Large intestine (tissue), 3 donors: ENCODE data around the gene ZNF582. TPM values are rescaled to one million over a fixed set of nuclear protein-coding genes. Genes with fewer than 3 reads are reported as not detected.
A peak's percentile ranks its signal among the peaks of the same experiment; 100 is the strongest.
"Not testable (repeated sequence)": the region's sequence is repeated elsewhere in the genome, so short reads cannot be mapped to it uniquely, and the experiment has no call there.

Source experiments
- DNase-seq, 2 donors: peaks; one replicate each; pipeline versions ENCODE4 v3.0.0 to v3.0.0-alpha.2; 2013
- H3K27ac ChIP-seq: one replicate; pipeline ENCODE4 v1.5.1; 2013; ENCODE audit warnings: low read length
- H3K27me3 ChIP-seq: 2 replicates; pipeline ENCODE4 v1.6.1; 2013; ENCODE audit warnings: low read length; ENCODE audit not compliant: control insufficient read depth, insufficient read depth
- H3K36me3 ChIP-seq: 2 replicates; pipeline ENCODE4 v1.6.1; 2013; ENCODE audit warnings: low read length; ENCODE audit not compliant: control insufficient read depth, insufficient read depth
- H3K4me1 ChIP-seq: one replicate; pipeline ENCODE4 v1.6.1; 2013; ENCODE audit warnings: low read length; ENCODE audit not compliant: control insufficient read depth, insufficient read depth
- H3K4me3 ChIP-seq: one replicate; pipeline ENCODE4 v1.5.1; 2013; ENCODE audit warnings: low read length
- H3K9me3 ChIP-seq: one replicate; pipeline ENCODE4 v1.6.1; 2013; ENCODE audit warnings: mild to moderate bottlenecking, low read depth, low read length, moderate library complexity; ENCODE audit not compliant: control insufficient read depth
- whole genome bisulfite sequencing: methylation state at CpG from one replicate; pipeline ENCODE4 v1.1.5; 2013; ENCODE audit warnings: low lambda C conversion rate; ENCODE audit not compliant: insufficient coverage; 5-methylcytosine and 5-hydroxymethylcytosine counted together
- polyA plus RNA-seq: library from polyadenylated mRNA; unstranded; fragments of 120-200 nt; gene quantifications from one replicate; pipeline ENCODE4 v1.2.1, GENCODE V29; 2013

ZNF582 gene
- polyA plus RNA-seq, 1 donor = 6.6 TPM

DNA sequence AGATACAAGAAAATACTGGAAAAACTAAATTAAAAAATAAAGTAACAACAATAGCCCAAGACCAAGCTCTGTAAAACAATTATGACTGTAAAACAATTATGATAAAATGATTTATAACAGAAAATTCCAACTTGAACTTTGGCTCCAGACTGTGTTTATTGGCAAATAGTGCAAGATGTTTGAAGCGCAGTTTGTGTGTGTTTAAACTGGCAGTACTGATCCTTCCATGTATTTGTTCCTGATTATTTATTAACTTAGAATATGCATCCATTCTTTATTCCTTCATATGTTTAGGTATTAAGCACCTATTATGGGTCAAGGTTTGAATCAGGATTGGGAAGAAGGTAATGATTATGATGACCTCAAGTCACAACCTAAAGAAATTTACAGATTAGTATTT is 37.8 kb downstream of the ZNF582 start:
- WGBS = no CpG with 5 or more reads among the region's 1 CpG
- DNase-seq = no peak

DNA sequence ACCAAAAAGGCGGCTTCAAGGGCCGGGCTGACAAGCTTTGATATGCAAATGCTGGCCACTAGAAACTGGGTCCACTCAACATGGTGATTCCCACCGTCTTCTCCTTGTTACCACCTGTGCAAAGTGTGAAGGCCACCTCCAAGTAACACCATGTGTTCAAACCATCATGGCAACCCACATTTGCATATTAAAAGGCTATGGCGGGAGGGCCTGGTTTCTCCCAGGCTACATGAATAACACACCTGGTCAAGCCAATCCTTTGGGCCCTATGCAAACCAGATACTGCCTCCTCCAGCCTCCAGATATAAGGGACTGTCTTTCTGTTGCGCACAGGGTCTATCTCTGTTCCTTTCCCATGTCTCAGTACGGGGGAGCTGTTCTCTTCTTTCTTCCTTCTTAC is 42.1 kb downstream of the ZNF582 start:
- 88% methylated on average over 2 of the region's 6 CpGs for WGBS
- no peak overlapping the region for H3K27ac ChIP-seq
- no peak for DNase-seq
- H3K9me3 ChIP-seq = no peaks in the 10 kb centered on the region
- peaks cover 3% of the 10 kb centered on the region for H3K4me1 ChIP-seq
- no peaks in the 10 kb centered on the region for H3K36me3 ChIP-seq
- no peak overlapping the region for H3K4me3 ChIP-seq
- H3K27me3 ChIP-seq = no peaks in the 10 kb centered on the region

More for the DNA sequence above, 37.8 kb downstream of the ZNF582 start:
- Histone ChIP-seq H3K27me3 (no peaks in the 10 kb centered on the region), H3K36me3 (no peaks in the 10 kb centered on the region), H3K4me1 (no peaks in the 10 kb centered on the region), H3K4me3 (no peak overlapping the region), H3K27ac (no peak overlapping the region), H3K9me3 (no peaks in the 10 kb centered on the region)

DNA sequence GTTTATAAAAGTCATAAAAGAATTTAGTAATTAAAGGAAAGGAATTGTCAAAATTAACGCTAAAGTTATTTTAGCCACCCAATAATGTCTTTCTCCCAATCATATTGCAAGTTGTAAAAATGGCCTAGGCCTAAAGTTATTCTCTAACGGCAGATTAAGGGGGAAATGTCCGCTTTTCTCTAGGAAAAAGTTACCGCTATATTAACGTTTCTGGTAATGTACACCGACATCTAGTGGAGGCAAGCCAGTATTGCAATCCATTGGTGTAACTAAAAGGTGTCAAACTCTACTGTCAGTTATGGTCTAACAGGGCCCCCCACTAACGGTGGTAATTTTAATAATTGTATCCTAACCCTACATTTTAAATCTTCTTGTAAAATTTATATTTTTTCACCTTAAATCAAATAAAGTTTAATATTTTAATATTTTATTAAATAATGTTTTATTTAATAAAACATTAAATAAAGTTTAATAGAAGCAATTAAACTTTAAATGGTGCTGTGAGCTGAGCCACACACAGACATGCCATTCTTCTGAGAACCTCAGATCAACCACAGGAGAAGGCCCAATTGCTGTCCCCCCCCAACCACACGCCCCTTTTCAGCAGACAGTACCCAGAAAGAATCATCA is 42.8 kb downstream of the ZNF582 start:
- Histone ChIP-seq H3K4me3 (no peak overlapping the region), H3K36me3 (no peaks in the 10 kb centered on the region), H3K27me3 (no peaks in the 10 kb centered on the region), H3K9me3 (no peaks in the 10 kb centered on the region), H3K27ac (no peak overlapping the region), H3K4me1 (peaks cover 3% of the 10 kb centered on the region)
- WGBS = 0% methylated on average over 1 of the region's 8 CpGs
- peak; percentile 5 to 41 for DNase-seq

DNA sequence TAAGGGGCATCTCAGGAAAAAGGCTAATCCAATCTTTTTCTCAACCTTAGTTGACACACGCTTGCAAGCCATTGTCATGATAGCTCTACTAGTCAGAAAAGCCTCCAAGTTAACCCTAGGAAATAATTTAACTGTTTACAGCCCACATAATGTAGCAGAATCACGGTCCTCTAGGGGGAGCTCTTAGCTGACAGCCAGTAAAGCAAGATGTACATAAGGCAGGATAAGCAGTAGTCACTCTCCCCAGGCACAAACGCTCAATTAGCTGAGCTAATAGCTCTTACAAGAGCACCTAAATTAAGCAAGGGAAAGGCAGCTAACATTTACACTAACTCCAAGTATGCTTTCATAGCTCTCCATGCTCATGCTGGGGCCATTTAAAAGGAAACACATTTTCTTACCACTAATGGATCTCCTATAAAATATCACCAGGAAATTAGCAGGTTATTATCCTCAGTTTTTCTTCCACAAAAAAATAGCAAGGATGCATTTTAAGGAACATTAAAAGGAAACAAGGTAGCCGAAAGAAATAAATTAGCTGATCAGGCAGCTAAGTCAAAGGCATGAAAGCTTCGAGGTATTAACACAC is 45.0 kb downstream of the ZNF582 start:
- DNase-seq = no peak
- Histone ChIP-seq H3K36me3 (no peaks in the 10 kb centered on the region), H3K27me3 (no peaks in the 10 kb centered on the region), H3K4me3 (no peak overlapping the region), H3K27ac (no peak overlapping the region), H3K9me3 (no peaks in the 10 kb centered on the region), H3K4me1 (peaks cover 3% of the 10 kb centered on the region)
- no CpG with 5 or more reads among the region's 5 CpGs for WGBS

DNA sequence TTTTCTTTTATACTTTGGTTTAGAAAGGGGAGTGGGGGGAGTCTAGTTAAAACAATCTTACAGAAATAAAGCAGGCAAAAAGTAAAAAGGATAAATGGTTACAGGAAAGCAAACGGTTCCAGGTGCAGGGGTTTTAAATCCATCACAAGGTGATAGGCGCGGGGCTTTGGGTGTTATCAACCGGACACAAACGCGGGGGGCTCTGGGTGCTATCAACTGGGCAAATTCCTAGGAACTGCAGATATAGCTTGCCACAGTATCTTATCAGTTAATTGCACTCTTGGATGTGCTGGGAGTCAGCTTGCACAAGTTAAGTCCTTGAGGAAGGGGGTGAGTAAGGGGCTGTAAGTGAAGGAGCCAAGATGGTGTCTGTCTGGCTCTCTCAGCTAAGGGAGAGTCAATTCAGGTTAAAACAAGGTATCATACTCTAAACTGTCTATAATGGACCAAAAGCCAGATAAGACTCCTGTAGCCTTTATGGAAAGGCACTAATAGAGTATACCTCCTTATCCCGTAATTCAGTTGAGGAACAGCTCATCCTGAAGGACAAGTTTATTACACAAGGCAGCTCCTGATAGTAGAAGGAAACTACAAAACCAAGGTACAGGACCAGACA is 46.1 kb downstream of the ZNF582 start:
- no peak overlapping the region for H3K4me3 ChIP-seq
- H3K4me1 ChIP-seq = peaks cover 3% of the 10 kb centered on the region
- WGBS = 14% methylated on average over 3 of the region's 7 CpGs
- H3K36me3 ChIP-seq = no peaks in the 10 kb centered on the region
- H3K27ac ChIP-seq = no peak overlapping the region
- H3K27me3 ChIP-seq = no peaks in the 10 kb centered on the region
- no peak for DNase-seq
- no peaks in the 10 kb centered on the region for H3K9me3 ChIP-seq

DNA sequence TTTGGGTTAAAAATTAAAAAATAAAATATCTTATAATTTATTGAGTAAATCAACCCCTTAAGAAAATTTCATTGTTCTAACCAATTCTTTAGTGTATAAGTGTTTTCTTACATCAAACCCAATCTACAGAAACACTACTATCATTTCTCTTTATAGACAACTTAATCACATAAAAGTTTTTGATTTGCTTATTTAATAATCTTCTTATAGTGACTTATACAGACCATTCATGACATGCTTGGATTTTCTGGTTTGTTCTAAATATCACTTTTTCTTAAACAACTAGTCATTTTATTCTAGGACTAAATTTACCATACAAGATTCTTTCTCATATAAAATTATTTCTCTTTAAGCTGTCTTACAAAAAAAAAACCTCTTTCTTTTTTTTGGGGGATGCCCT is 51.4 kb downstream of the ZNF582 start:
- Histone ChIP-seq H3K4me1 (no peaks in the 10 kb centered on the region), H3K27me3 (no peaks in the 10 kb centered on the region), H3K27ac (no peak overlapping the region), H3K36me3 (no peaks in the 10 kb centered on the region), H3K9me3 (no peaks in the 10 kb centered on the region), H3K4me3 (no peak overlapping the region)
- no peak for DNase-seq

DNA sequence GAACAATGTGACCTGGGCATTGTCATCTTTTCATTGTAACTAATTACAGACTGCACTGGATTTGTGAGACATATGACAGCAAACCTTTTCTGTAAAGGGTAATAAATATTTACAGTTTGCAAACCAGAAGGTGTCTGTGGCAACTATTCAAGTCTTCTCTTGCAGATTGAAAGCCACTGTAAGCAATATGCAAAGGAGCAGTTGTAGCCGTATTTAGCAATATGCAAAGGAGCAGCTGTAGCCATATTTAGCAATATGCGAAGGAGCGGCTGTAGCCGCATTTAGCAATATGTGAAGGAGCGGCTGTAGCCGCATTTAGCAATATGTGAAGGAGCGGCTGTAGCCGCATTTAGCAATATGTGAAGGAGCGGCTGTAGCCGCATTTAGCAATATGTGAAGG is 54.3 kb downstream of the ZNF582 start:
- H3K36me3 ChIP-seq, H3K4me1 ChIP-seq, H3K9me3 ChIP-seq, H3K27me3 ChIP-seq, H3K4me3 ChIP-seq, DNase-seq, H3K27ac ChIP-seq: not testable (repeated sequence)
- no CpG with 5 or more reads among the region's 10 CpGs for WGBS

DNA sequence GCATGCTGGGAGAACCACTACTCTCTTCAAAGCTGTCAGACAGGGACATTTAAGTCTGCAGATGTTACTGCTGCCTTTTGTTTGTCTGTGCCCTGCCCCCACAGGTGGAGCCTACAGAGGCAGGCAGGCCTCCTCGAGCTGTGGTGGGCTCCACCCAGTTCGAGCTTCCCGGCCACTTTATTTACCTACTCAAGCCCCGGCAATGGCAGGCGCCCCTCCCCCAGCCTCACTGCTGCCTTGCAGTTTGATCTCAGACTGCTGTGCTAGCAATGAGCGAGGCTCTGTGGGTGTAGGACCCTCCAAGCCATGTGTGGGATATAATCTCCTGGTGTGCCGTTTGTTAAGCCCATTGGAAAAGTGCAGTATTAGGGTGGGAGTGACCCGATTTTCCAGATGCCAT is 56.3 kb downstream of the ZNF582 start:
- no CpG with 5 or more reads among the region's 8 CpGs for WGBS
- not testable (repeated sequence) for H3K27ac ChIP-seq, DNase-seq, H3K9me3 ChIP-seq, H3K36me3 ChIP-seq, H3K27me3 ChIP-seq, H3K4me3 ChIP-seq, H3K4me1 ChIP-seq

DNA sequence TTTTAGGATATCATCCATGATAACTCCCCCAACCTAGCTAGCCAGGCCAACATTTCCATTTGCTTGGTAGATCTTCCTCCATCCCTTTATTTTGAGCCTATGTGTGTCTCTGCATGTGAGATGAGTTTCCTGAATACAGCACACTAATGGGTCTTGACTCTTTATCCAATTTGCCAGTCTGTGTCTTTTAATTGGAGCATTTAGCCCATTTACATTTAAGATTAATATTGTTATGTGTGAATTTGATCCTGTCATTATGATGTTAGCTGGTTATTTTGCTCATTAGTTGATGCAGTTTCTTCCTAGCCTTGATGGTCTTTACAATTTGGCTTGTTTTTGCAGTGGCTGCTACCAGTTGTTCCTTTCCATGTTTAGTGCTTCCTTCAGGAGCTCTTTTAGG is 58.0 kb downstream of the ZNF582 start:
- H3K36me3 ChIP-seq, H3K9me3 ChIP-seq, H3K27me3 ChIP-seq, H3K4me1 ChIP-seq, H3K27ac ChIP-seq, H3K4me3 ChIP-seq, DNase-seq: not testable (repeated sequence)

DNA sequence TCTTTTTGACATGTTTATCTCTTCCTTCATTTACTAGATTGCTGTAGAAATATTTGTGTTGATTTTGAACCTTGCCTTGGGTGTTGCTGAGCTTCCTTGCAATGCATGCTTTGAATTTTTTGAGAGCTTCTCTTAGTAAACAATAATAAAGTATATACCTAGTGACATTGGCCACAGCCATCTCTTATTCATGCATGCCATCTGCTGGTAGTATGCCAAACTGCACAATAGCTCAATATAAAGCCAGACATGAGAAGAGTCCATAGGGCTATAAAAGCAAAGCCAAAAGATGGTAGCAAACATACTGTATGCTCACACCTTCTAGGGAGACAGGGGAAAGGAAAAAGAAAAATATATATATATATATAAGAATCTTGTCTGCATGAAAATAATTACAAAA is 59.8 kb downstream of the ZNF582 start:
- peaks cover 3% of the 10 kb centered on the region for H3K9me3 ChIP-seq
- no peaks in the 10 kb centered on the region for H3K27me3 ChIP-seq
- H3K27ac ChIP-seq = no peak overlapping the region
- H3K4me1 ChIP-seq = no peaks in the 10 kb centered on the region
- no peaks in the 10 kb centered on the region for H3K36me3 ChIP-seq
- no peak for DNase-seq
- H3K4me3 ChIP-seq = no peak overlapping the region
